Cardiac muscle cell (in vitro differentiated cells and primary cell): ENCODE data around the gene SCUBE2. TPM values are rescaled to one million over a fixed set of nuclear protein-coding genes. Genes with fewer than 3 reads are reported as not detected.

Source experiments
- DNase-seq, 2 donors: peaks; one replicate each; pipeline versions ENCODE4 v3.0.0 to v3.0.0-alpha.2; 2010 to 2017; ENCODE audit warnings: low read depth in 1 of 2, low spot score in 1 of 2
- H3K27ac ChIP-seq: fragments of 200-600 bp; sonication (generic); 2 replicates; pipeline ENCODE4 v1.5.1; 2016
- H3K27me3 ChIP-seq: fragments of 200-600 bp; sonication (generic); 2 replicates; pipeline ENCODE4 v1.6.0; 2016; ENCODE audit warnings: control low read depth
- H3K36me3 ChIP-seq: fragments of 200-600 bp; sonication (generic); 2 replicates; pipeline ENCODE4 v1.5.1; 2016; ENCODE audit warnings: control low read depth
- H3K4me1 ChIP-seq: fragments of 200-600 bp; sonication (generic); 2 replicates; pipeline ENCODE4 v1.8.1; 2017; ENCODE audit warnings: low read depth, mild to moderate bottlenecking, mixed run types
- H3K4me3 ChIP-seq: fragments of 200-600 bp; sonication (generic); 2 replicates; pipeline ENCODE4 v1.5.1; 2016; ENCODE audit warnings: mild to moderate bottlenecking
- H3K9me3 ChIP-seq: fragments of 200-600 bp; sonication (generic); 2 replicates; pipeline ENCODE4 v1.5.1; 2017; ENCODE audit warnings: low read depth, mild to moderate bottlenecking, control low read depth
- polyA plus RNA-seq: library from polyadenylated mRNA; unstranded; fragments of >200 nt; fragmentation: Nextera tagmentation; extraction: Ambion mirVana; gene quantifications from 2 replicates; pipeline ENCODE4 v1.2.1, GENCODE V29; 2016
- total RNA-seq: library from RNA; depleted of rRNA; stranded (reverse); fragments of >200 nt; gene quantifications from 2 replicates; pipeline ENCODE4 v1.2.3, GENCODE V29; 2016
- TF ChIP-seq, protein P1 (sequence below): IDR thresholded peaks from 2 replicates; pipeline ENCODE4 v1.5.1; 2012; ENCODE audit warnings: low read depth, mild to moderate bottlenecking, low read length

The SCUBE2 gene
- total and polyA plus RNA-seq, 2 experiments from 2014 or later = 0.21 TPM; not detected in 1

DNA sequence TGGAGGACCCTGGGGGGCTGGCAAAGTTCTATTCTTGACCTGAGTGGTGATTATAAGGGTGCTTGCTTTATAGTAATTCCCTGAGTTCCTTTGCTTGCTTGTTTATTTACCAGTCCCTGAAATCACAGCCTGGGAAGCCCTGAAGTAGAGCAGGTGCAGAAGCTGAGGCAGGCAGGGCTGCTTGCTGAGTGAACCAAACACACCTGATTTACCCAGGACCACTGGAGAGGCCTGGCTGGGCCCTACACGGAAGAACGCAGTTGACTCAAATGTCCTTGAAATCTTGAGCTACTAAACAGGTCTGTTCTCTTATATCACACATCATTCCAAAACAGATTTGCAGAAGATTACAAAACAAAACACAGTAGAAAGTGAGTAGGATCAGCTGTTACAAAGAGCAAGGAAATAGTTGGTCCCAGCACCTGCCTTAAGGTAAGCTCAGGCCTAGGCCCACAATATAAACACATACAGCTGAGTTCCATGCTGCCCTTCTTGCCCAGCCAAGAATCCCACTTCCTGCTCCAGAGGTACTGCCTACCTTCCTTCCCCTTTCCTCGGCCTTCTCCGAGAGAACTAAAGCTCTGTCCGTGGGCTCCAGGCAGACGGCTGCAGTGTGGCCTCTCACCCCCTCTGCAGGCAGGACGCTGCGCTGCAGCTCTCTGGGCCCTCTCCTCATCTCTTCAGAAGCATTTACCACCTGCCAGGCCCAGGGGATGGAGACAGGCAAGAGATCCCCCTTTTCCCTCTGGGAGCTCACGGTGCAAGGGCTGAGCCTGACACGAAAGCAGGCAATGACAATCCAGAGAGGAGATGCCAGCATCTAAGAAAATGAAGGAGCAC lies 46.1 kb upstream of the SCUBE2 start:
- peaks cover 49% of the 10 kb centered on the region for H3K36me3 ChIP-seq

DNA sequence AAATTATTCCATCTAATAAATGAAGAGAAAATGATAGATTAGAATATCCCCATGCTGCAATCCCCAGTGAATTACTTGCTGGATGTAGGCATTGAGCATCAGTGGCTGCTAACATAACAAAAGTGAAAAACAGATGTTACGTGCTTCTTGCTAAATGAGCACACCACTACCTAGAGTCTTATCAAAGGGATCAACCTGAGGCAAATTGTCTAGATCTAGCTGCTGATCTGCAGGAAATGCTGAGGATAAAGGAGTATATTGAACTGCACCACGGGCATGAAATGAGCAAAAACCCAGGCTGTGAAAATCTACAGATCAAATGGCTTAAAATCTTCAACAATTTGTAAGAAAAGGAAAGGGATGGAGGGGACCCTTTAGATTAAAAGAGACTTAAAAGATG lies 45.3 kb upstream of the SCUBE2 start:
- peaks cover 42% of the 10 kb centered on the region for H3K36me3 ChIP-seq
- H3K4me3 ChIP-seq = no peak overlapping the region
- DNase-seq = no peak
- no peaks in the 10 kb centered on the region for H3K4me1 ChIP-seq
- H3K27me3 ChIP-seq = no peaks in the 10 kb centered on the region
- H3K27ac ChIP-seq = no peak overlapping the region
- TF ChIP-seq, protein P1, sequence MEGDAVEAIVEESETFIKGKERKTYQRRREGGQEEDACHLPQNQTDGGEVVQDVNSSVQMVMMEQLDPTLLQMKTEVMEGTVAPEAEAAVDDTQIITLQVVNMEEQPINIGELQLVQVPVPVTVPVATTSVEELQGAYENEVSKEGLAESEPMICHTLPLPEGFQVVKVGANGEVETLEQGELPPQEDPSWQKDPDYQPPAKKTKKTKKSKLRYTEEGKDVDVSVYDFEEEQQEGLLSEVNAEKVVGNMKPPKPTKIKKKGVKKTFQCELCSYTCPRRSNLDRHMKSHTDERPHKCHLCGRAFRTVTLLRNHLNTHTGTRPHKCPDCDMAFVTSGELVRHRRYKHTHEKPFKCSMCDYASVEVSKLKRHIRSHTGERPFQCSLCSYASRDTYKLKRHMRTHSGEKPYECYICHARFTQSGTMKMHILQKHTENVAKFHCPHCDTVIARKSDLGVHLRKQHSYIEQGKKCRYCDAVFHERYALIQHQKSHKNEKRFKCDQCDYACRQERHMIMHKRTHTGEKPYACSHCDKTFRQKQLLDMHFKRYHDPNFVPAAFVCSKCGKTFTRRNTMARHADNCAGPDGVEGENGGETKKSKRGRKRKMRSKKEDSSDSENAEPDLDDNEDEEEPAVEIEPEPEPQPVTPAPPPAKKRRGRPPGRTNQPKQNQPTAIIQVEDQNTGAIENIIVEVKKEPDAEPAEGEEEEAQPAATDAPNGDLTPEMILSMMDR = no peak
- no peaks in the 10 kb centered on the region for H3K9me3 ChIP-seq

More for the DNA sequence above, 46.1 kb upstream of the SCUBE2 start:
- TF ChIP-seq, protein P1 = peak; percentile 99
- Histone ChIP-seq H3K4me3 (no peak overlapping the region), H3K27me3 (no peaks in the 10 kb centered on the region), H3K27ac (no peak overlapping the region), H3K9me3 (no peaks in the 10 kb centered on the region), H3K4me1 (no peaks in the 10 kb centered on the region)
- peak; percentile 77 to 79 for DNase-seq

DNA sequence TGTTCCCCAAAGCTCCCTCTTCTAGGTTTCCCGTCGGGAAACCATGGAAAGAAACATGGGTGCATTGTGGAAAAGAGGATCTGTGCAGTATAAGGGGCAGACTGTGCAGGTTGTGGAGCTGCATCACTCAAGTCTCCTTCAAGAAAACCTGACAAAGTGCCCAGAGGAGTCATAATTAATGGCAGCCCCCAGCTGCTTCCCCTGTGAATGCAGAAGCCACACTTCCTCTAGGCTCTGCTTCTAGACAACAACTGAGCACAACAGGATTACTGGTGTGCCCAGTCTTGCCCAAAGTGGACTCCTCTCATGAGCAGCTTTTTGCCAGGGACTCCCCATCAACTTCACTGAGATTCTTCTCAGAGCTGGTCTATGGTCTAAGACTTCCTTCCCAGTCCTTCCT lies 42.6 kb upstream of the SCUBE2 start:
- Histone ChIP-seq H3K27ac (no peak overlapping the region), H3K27me3 (no peaks in the 10 kb centered on the region), H3K4me1 (no peaks in the 10 kb centered on the region), H3K9me3 (no peaks in the 10 kb centered on the region), H3K4me3 (no peak overlapping the region), H3K36me3 (peaks cover 19% of the 10 kb centered on the region)
- TF ChIP-seq, protein P1 = no peak
- DNase-seq = no peak

DNA sequence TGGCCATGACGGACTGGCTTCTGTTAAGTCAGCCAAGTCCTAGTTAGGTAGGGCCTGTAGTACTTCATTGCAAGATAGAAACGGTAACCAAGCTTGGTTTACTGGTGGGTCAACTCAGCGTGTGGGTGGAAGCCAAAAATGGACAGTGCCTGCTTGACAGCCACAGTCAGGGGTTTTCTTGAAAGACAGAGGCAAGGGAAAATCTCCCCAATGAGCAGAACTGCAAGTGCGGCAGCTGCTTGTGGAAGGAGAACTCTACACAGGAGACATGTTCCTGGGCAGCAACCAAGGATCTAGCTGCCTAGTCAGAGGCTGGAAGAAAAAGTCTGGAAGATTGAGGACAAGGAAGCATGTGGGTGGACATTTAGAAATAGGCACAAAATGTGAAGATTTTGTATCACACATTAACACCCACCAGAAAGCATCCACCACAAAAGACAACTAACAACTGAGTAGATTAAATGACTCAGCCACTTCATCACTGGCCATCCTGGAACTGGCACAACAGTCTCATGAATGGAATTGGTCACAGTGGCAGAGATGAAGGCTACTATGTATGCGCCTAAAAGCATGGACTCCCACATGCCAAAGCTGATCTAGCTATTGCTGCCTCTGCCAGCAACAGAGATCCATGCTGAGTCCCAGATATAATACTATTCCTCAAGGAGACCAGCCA lies 40.9 kb upstream of the SCUBE2 start:
- Histone ChIP-seq H3K9me3 (no peaks in the 10 kb centered on the region), H3K4me3 (no peak overlapping the region), H3K27ac (no peak overlapping the region), H3K36me3 (peaks cover 12% of the 10 kb centered on the region), H3K4me1 (no peaks in the 10 kb centered on the region), H3K27me3 (no peaks in the 10 kb centered on the region)
- no peak for DNase-seq
- TF ChIP-seq, protein P1 = no peak

DNA sequence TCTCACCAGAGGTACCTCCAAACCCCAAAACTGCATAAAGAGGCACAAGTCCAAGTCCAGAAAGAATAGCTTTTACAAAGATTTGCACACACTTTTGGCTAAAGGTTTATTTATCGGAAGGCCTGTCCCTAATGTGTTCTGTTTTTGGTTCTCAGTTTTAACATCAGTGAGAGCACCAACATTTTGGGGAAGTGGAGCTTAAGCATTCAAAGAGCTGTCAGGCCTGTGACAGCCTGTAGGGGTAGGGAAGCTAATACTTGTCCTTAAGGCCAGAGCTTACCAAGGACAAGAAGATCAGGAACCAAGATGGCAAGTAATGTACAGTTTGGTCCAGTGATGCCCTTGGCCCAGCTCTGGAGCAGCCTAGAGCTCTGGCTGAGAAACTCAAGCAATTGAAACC lies 38.9 kb upstream of the SCUBE2 start:
- no peak for DNase-seq

More for the DNA sequence above, 38.9 kb upstream of the SCUBE2 start:
- no peak overlapping the region for H3K4me3 ChIP-seq
- H3K4me1 ChIP-seq = no peaks in the 10 kb centered on the region
- H3K9me3 ChIP-seq = no peaks in the 10 kb centered on the region
- TF ChIP-seq, protein P1 = no peak
- no peak overlapping the region for H3K27ac ChIP-seq
- no peaks in the 10 kb centered on the region for H3K27me3 ChIP-seq
- H3K36me3 ChIP-seq = peaks cover 7% of the 10 kb centered on the region
